Suprapubic skin (tissue), 4 donors: Measurements from ENCODE around the gene TBC1D5.

Experiments
- EP300 ChIP-seq: sonication (generic); formaldehyde crosslinking; IDR thresholded peaks from one replicate; pipeline ENCODE4 v1.6.1; 2017; ENCODE audit warnings: antibody characterized with exemption
- POLR2A ChIP-seq, 2 donors: fragments of 450-650 bp; IDR thresholded peaks; one replicate each; pipeline ENCODE4 v1.6.1; 2017; ENCODE audit warnings: antibody characterized with exemption in 2 of 2, mild to moderate bottlenecking in 2 of 2, moderate library complexity in 2 of 2
- POLR2AphosphoS5 ChIP-seq, 3 donors: sonication (generic); formaldehyde crosslinking; IDR thresholded peaks; one replicate each; pipeline ENCODE4 v1.6.1; 2017; ENCODE audit warnings: antibody characterized with exemption in 3 of 3
- TF ChIP-seq, protein P1 (sequence below), 2 donors: fragments of 200-600 bp in 1 of 2; fragments of 450-650 bp in 1 of 2; sonication (generic) in 1 of 2; IDR thresholded peaks; one replicate each; pipeline ENCODE4 v1.5.1; 2016 to 2019; ENCODE audit warnings: antibody characterized with exemption in 2 of 2, mild to moderate bottlenecking in 1 of 2, moderate library complexity in 1 of 2

GRCh38 chr3:17742880-17743657 lies 638 bp upstream of the TBC1D5 start:
- TF ChIP-seq, protein P1, sequence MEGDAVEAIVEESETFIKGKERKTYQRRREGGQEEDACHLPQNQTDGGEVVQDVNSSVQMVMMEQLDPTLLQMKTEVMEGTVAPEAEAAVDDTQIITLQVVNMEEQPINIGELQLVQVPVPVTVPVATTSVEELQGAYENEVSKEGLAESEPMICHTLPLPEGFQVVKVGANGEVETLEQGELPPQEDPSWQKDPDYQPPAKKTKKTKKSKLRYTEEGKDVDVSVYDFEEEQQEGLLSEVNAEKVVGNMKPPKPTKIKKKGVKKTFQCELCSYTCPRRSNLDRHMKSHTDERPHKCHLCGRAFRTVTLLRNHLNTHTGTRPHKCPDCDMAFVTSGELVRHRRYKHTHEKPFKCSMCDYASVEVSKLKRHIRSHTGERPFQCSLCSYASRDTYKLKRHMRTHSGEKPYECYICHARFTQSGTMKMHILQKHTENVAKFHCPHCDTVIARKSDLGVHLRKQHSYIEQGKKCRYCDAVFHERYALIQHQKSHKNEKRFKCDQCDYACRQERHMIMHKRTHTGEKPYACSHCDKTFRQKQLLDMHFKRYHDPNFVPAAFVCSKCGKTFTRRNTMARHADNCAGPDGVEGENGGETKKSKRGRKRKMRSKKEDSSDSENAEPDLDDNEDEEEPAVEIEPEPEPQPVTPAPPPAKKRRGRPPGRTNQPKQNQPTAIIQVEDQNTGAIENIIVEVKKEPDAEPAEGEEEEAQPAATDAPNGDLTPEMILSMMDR (IDR thresholded peaks at IDR 0.05), result no peak
- TF ChIP-seq POLR2A (IDR thresholded peaks at IDR 0.05), result no peak
- TF ChIP-seq POLR2AphosphoS5 (IDR thresholded peaks at IDR 0.05), result no peak
- TF ChIP-seq EP300, result no peak
